A549 (cell line): ENCODE results near the gene KCTD1. TPM values are rescaled to one million over a fixed set of nuclear protein-coding genes. Genes with fewer than 3 reads are reported as not detected.

Source experiments
- ATAC-seq, 2 experiments: fragments of 200-7000 bp in 1 of 2; fragments of >200 bp in 1 of 2; cut with Nextera tagmentation in 1 of 2; cut with Tn5 transposase in 1 of 2; 3 replicates each; pipeline versions ENCODE4 v1.8.0 to v1.9.1; 2018 to 2020; ENCODE audit warnings: mild to moderate bottlenecking in 1 of 2, moderate library complexity in 1 of 2
- CTCF ChIA-PET: fragments of 300-600 bp; sonication (Branson Sonifier 250); formaldehyde crosslinking; extraction: SDS; loops from one replicate; lab custom pipeline; 2021; ENCODE audit warnings: antibody characterized with exemption, inconsistent platforms; lab: Yijun Ruan, JAX
- POLR2A ChIA-PET: fragments of 350-600 bp; formaldehyde crosslinking; extraction: SDS; loops from one replicate; lab custom pipeline; 2021; ENCODE audit warnings: antibody characterized with exemption, inconsistent platforms; lab: Yijun Ruan, JAX
- DNase-seq, 2 experiments: peaks; one replicate each; pipeline versions ENCODE4 v3.0.0 to v3.0.0-alpha.2; 2011 to 2016; ENCODE audit warnings: low read depth in 1 of 2, low spot score in 1 of 2
- FAIRE-seq: peaks from 2 replicates; lab custom pipeline; 2011; peaks lifted over from hg19 to GRCh38; lab: Jason Lieb, UNC
- H3K27ac ChIP-seq, 2 experiments: fragments of >200 bp; sonication (Bioruptor Twin); formaldehyde crosslinking; 3 replicates each; pipeline ENCODE4 v1.5.1; 2016 to 2017
- H3K4me1 ChIP-seq: fragments of >200 bp; sonication (Bioruptor Twin); formaldehyde crosslinking; 3 replicates; pipeline ENCODE4 v1.6.1; 2016
- H3K4me2 ChIP-seq: fragments of >200 bp; sonication (Bioruptor Twin); formaldehyde crosslinking; 3 replicates; pipeline ENCODE4 v1.6.1; 2016
- H3K4me3 ChIP-seq: fragments of >200 bp; sonication (Bioruptor Twin); formaldehyde crosslinking; 3 replicates; pipeline ENCODE4 v1.5.1; 2016
- H3K9me3 ChIP-seq: fragments of >200 bp; sonication (Bioruptor Twin); formaldehyde crosslinking; 3 replicates; pipeline ENCODE4 v1.6.1; 2016
- CEBPB ChIP-seq, 2 experiments: fragments of >200 bp in 1 of 2; sonication (Bioruptor Twin) in 1 of 2; formaldehyde crosslinking in 1 of 2; IDR thresholded peaks; 2 replicates each; pipeline ENCODE4 v1.6.1; 2012 to 2016
- EP300 ChIP-seq, 2 experiments: fragments of >200 bp; sonication (Bioruptor Twin); formaldehyde crosslinking; IDR thresholded peaks; 2 replicates in 1 of 2; 3 replicates in 1 of 2; pipeline ENCODE4 v1.6.1; 2016 to 2017
- FOSL2 ChIP-seq, 2 experiments: fragments of 450-650 bp in 1 of 2; fragments of >200 bp in 1 of 2; sonication (Bioruptor Twin) in 1 of 2; formaldehyde crosslinking; IDR thresholded peaks; 2 replicates each; pipeline versions ENCODE4 v1.5.0 to v1.6.1; 2016 to 2020; ENCODE audit warnings: mild to moderate bottlenecking in 1 of 2, moderate library complexity in 1 of 2
- GATA3 ChIP-seq: IDR thresholded peaks from 2 replicates; pipeline ENCODE4 v1.6.1; 2012; ENCODE audit warnings: borderline replicate concordance
- HEYL ChIP-seq: fragments of 250-450 bp; sonication (Bioruptor Pico); IDR thresholded peaks from 2 replicates; pipeline ENCODE4 v1.8.0; 2021; ENCODE audit warnings: mild to moderate bottlenecking, moderate library complexity
- HOXA7 ChIP-seq: fragments of 250-450 bp; sonication (Bioruptor Pico); IDR thresholded peaks from 2 replicates; pipeline ENCODE4 v1.5.0; 2020; ENCODE audit warnings: mild to moderate bottlenecking, moderate library complexity
- HOXB5 ChIP-seq: fragments of 250-450 bp; sonication (Bioruptor Pico); IDR thresholded peaks from 2 replicates; pipeline ENCODE4 v1.5.0; 2020; ENCODE audit warnings: mild to moderate bottlenecking, moderate library complexity
- NFE2L2 ChIP-seq: fragments of 150-350 bp; conservative IDR thresholded peaks from 2 replicates; pipeline ENCODE4 v1.6.1; 2014; ENCODE audit warnings: low read length
- POLR2A ChIP-seq: IDR thresholded peaks from 2 replicates; pipeline ENCODE4 v1.6.1; 2012; ENCODE audit warnings: mild to moderate bottlenecking, low read length
- RAD21 ChIP-seq, 2 experiments: fragments of >200 bp in 1 of 2; sonication (Bioruptor Twin) in 1 of 2; formaldehyde crosslinking in 1 of 2; IDR thresholded peaks in 1 of 2; conservative IDR thresholded peaks in 1 of 2; 2 replicates in 1 of 2; 3 replicates in 1 of 2; pipeline ENCODE4 v1.6.1; 2012 to 2018; ENCODE audit warnings: inconsistent platforms in 1 of 2
- RCOR1 ChIP-seq: fragments of 150-350 bp; IDR thresholded peaks from 2 replicates; pipeline ENCODE4 v1.6.1; 2014; ENCODE audit warnings: antibody characterized with exemption, low read length, low read depth
- SREBF2 ChIP-seq: fragments of 450-650 bp; IDR thresholded peaks from 2 replicates; pipeline ENCODE4 v1.6.1; 2014; ENCODE audit warnings: mild to moderate bottlenecking, moderate library complexity
- ZFP36 ChIP-seq: fragments of 450-650 bp; IDR thresholded peaks from 2 replicates; pipeline ENCODE4 v1.6.1; 2014; ENCODE audit warnings: borderline replicate concordance; ENCODE audit not compliant: partially characterized antibody
- WGBS: methylation state at CpG from one replicate; pipeline ENCODE4 v1.1.6; 2017; ENCODE audit errors: missing lambda C conversion rate; 5-methylcytosine and 5-hydroxymethylcytosine counted together
- polyA plus RNA-seq, 4 experiments: library from polyadenylated mRNA; depleted of rRNA in 3 of 4; stranded (reverse); fragments of >200 nt; fragmentation: RNase III in 1 of 4; extraction: RNeasy Plus Mini Kit Qiagen cat#74134 plus additional on column Dnase treatment in 1 of 4; gene quantifications; 2 replicates in 3 of 4; 3 replicates in 1 of 4; pipeline ENCODE4 v1.2.3, GENCODE V29; 2011 to 2017
- TF ChIP-seq, protein P1 (sequence below): fragments of 200-600 bp; sonication (generic); IDR thresholded peaks from 2 replicates; pipeline ENCODE4 v1.6.1; 2016; ENCODE audit warnings: antibody characterized with exemption, mild to moderate bottlenecking, moderate library complexity
- TF ChIP-seq, protein P2 (sequence below): IDR thresholded peaks from 2 replicates; pipeline ENCODE4 v1.6.1; 2012

Gene KCTD1
- polyA plus RNA-seq, 2 of the 4 experiments (the other 2 are of a cell fraction) = 26.1 to 32.1 TPM

DNA sequence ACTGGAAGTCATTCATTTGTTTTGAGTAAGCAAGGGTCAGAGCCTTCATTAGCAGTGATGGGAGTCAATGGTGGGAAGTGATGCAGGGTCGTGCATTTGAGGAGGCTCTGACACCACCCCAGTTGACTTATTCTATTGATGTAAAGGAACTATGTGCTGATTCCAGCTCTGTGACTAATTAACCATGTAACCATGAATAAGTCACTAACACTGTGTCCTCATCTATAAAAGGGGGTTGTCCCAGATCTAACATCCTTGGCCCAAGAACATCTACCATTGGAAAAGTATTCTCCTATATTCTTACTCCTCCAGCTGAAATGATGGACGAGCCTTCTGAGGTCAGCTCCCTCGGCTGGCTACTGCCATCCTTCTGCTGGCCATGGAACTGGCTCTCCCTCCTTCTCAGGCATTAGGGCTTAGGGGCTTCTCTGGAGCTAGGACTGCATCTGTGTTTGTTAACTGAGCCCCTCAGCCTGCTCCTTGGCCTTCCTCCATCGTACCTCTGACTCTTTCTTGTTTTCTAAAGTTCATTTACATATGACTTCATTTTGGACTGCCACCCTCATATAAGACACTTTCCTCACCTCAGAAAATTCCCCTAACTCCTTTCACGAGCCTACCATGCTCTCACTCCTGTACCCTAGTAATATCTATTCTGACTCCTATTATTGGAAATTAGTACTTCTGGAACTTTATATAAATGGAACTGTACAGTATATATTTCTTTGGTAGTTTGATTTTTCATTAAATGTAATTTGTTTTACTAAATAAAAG lies 115.5 kb downstream of the KCTD1 start:
- ATAC-seq = no peak
- TF ChIP-seq HOXB5 (CRISPR knock-in tag) (no peak), HEYL (CRISPR knock-in tag) (no peak), EP300 (IDR thresholded peaks at IDR 0.05) (no peak), ZFP36 (no peak), RCOR1 (no peak), HOXA7 (CRISPR knock-in tag) (no peak), POLR2A (no peak), GATA3 (no peak), CEBPB (IDR thresholded peaks at IDR 0.05) (no peak), NFE2L2 (no peak)
- TF ChIP-seq, protein P1, sequence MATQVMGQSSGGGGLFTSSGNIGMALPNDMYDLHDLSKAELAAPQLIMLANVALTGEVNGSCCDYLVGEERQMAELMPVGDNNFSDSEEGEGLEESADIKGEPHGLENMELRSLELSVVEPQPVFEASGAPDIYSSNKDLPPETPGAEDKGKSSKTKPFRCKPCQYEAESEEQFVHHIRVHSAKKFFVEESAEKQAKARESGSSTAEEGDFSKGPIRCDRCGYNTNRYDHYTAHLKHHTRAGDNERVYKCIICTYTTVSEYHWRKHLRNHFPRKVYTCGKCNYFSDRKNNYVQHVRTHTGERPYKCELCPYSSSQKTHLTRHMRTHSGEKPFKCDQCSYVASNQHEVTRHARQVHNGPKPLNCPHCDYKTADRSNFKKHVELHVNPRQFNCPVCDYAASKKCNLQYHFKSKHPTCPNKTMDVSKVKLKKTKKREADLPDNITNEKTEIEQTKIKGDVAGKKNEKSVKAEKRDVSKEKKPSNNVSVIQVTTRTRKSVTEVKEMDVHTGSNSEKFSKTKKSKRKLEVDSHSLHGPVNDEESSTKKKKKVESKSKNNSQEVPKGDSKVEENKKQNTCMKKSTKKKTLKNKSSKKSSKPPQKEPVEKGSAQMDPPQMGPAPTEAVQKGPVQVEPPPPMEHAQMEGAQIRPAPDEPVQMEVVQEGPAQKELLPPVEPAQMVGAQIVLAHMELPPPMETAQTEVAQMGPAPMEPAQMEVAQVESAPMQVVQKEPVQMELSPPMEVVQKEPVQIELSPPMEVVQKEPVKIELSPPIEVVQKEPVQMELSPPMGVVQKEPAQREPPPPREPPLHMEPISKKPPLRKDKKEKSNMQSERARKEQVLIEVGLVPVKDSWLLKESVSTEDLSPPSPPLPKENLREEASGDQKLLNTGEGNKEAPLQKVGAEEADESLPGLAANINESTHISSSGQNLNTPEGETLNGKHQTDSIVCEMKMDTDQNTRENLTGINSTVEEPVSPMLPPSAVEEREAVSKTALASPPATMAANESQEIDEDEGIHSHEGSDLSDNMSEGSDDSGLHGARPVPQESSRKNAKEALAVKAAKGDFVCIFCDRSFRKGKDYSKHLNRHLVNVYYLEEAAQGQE = no peak
- TF ChIP-seq, protein P2, sequence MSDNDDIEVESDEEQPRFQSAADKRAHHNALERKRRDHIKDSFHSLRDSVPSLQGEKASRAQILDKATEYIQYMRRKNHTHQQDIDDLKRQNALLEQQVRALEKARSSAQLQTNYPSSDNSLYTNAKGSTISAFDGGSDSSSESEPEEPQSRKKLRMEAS = no peak
- TF ChIP-seq, all 56 proteins: peak for 0
- DNase-seq (no peak), FAIRE-seq (no peak)
- Histone ChIP-seq H3K9me3 (no peaks in the 10 kb centered on the region), H3K4me3 (no peak overlapping the region), H3K4me2 (no peak overlapping the region), H3K27ac (peak overlapping the region in 1 of 2 experiments; percentile 63; a peak in 2 of 6 replicates), H3K4me1 (peaks cover 39% of the 10 kb centered on the region)
- ChIA-PET POLR2A (no interaction called here), CTCF (interaction anchor here (1.4 kb wide), 1 partner anchor 36 kb away, joined by 4 read pairs; no protein-coding TSS in a partner anchor)
- WGBS = 80% methylated on average over 5 of the region's 5 CpGs

DNA sequence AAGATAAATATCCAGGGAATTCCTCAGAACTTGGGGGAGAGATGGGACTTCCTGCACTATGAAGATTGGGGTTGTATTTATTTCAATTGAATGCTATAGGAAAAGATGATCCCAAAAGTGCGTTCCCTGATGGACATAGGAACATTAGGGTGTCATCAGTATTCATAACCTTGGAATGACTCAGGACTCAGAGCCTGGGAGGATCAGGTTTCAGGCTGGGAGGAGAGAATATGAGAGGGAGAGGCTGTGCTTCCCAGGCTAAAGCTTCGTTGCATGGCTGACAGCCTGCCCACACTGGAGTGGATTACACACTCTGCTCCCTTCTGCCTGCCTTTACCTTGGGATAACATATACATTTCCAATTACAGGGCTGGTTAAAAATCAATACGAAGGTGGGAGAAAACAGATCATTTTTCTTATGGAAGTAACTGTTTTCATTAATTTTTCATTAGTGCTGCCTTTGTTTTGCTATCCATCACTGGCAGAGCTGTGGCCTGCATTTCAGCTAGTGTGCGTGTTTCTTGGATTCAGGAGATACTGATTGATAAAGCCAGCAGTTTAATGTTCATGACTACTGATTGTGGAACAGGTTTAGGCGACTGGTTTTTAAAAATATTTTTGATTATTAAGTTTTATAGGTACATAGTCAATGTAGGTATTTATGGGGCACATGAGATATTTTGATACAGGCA lies 118.7 kb downstream of the KCTD1 start:
- Histone ChIP-seq H3K4me3 (no peak overlapping the region), H3K27ac (peak overlapping the region; percentile 61 to 76)
- POLR2A ChIA-PET = no interaction called here
- TF ChIP-seq SREBF2 (no peak), FOSL2 (IDR thresholded peaks at IDR 0.05) (no peak), FOSL2 (CRISPR knock-in tag; IDR thresholded peaks at IDR 0.05) (peak; percentile 48; the same call in 1 of the 2 replicates)
- TF ChIP-seq, all 56 proteins: peak for 1
- 23% methylated on average over 5 of the region's 5 CpGs for WGBS
- FAIRE-seq = no peak
- Histone ChIP-seq H3K4me1 (peaks cover 13% of the 10 kb centered on the region), H3K9me3 (no peaks in the 10 kb centered on the region), H3K4me2 (peak overlapping the region; percentile 45)
- CTCF ChIA-PET = no interaction called here
- ATAC-seq = peak; percentile 98 to 99
- peak; percentile 66 to 68 for DNase-seq

DNA sequence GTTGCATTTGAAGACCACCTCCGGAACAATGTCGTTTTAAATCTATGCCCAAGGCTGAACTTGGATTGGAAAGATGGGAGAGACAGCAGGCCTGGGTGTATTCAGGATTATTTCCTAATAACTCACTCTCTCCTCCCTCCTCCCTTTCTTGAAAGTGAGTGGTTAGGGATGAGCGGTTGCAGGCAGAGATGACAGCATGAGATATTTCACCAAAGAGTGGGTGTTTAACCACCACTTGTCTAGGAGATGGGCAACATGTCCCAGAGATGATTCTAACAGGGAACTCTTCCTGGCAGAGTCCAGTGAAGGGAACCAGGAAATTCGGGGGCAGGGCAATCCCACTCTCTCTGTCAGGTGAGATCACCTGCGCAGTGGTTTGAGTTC lies 123.2 kb downstream of the KCTD1 start:
- Histone ChIP-seq H3K27ac (0 out of 6 replicates have a peak overlapping the region, but pooled peaks of 1 of the 2 experiments have one; percentile 28), H3K4me1 (peaks cover 11% of the 10 kb centered on the region), H3K4me2 (no peak overlapping the region), H3K4me3 (no peak overlapping the region), H3K9me3 (no peaks in the 10 kb centered on the region)
- POLR2A ChIA-PET = no interaction called here
- no peak for ATAC-seq
- no peak for FAIRE-seq
- CTCF ChIA-PET = interaction anchor here (1.9 kb wide), 1 partner anchor 41 kb away, joined by 9 read pairs; no protein-coding TSS in a partner anchor
- WGBS = 76% methylated on average over 5 of the region's 5 CpGs
- DNase-seq = no peak
- no peak for TF ChIP-seq RAD21 (conservative IDR thresholded peaks at IDR 0.05 in 1 of 2, IDR thresholded peaks at IDR 0.05 in 1 of 2)
